DND-41 (cell line): ENCODE data around the gene GDI1.

ENCODE experiments used
- ATAC-seq: fragments of 200-7000 bp; cut with Tn5 transposase; 3 replicates; pipeline ENCODE4 v1.9.1; 2021; ENCODE audit warnings: low read depth; ENCODE audit not compliant: insufficient read depth
- DNase-seq: peaks from one replicate; pipeline ENCODE4 v3.0.0-alpha.2; 2020
- H2AFZ ChIP-seq: 2 replicates; pipeline ENCODE4 v1.6.0; 2012; ENCODE audit warnings: low read depth, low read length
- H3K27ac ChIP-seq: 2 replicates; pipeline ENCODE4 v1.5.1; 2012; ENCODE audit warnings: low read length, inconsistent platforms
- H3K27me3 ChIP-seq: fragments of 200-600 bp; sonication (generic); 2 replicates; pipeline ENCODE4 v1.6.0; 2012; ENCODE audit warnings: low read length, mild to moderate bottlenecking, inconsistent platforms; ENCODE audit not compliant: insufficient read depth, poor library complexity
- H3K36me3 ChIP-seq: 2 replicates; pipeline ENCODE4 v1.5.1; 2012; ENCODE audit warnings: low read length, inconsistent platforms; ENCODE audit not compliant: insufficient read depth
- H3K4me1 ChIP-seq: 2 replicates; pipeline ENCODE4 v1.5.1; 2012; ENCODE audit warnings: mild to moderate bottlenecking, low read length; ENCODE audit not compliant: insufficient read depth
- H3K4me2 ChIP-seq: 2 replicates; pipeline ENCODE4 v1.6.0; 2012; ENCODE audit warnings: mild to moderate bottlenecking, moderate library complexity, low read length, inconsistent platforms; ENCODE audit not compliant: insufficient read depth
- H3K4me3 ChIP-seq, 2 experiments: fragments of 200-600 bp in 1 of 2; shearing (Covaris generic) in 1 of 2; 2 replicates each; pipeline ENCODE4 v1.5.1; 2012 to 2016; ENCODE audit warnings: inconsistent platforms in 2 of 2, low read length in 2 of 2, mild to moderate bottlenecking in 2 of 2, low read depth in 1 of 2, moderate library complexity in 1 of 2
- H3K79me2 ChIP-seq: 2 replicates; pipeline ENCODE4 v1.6.0; 2012; ENCODE audit warnings: low read length, inconsistent platforms; ENCODE audit not compliant: insufficient read depth
- H3K9ac ChIP-seq: 2 replicates; pipeline ENCODE4 v1.6.0; 2012; ENCODE audit warnings: low read depth, mild to moderate bottlenecking, inconsistent platforms, low read length, moderate library complexity
- H3K9me3 ChIP-seq: 2 replicates; pipeline ENCODE4 v1.5.1; 2012; ENCODE audit warnings: low read length, moderate library complexity, mild to moderate bottlenecking, inconsistent platforms; ENCODE audit not compliant: insufficient read depth, severe bottlenecking
- H4K20me1 ChIP-seq: 2 replicates; pipeline ENCODE4 v1.6.0; 2012; ENCODE audit warnings: low read length; ENCODE audit not compliant: insufficient read depth
- EZH2 ChIP-seq: IDR thresholded peaks from 3 replicates; pipeline ENCODE4 v1.6.1; 2012; ENCODE audit warnings: borderline replicate concordance, low read depth, mild to moderate bottlenecking, moderate library complexity, low read length, inconsistent platforms; ENCODE audit not compliant: severe bottlenecking
- TF ChIP-seq, protein P1 (sequence below): IDR thresholded peaks from 2 replicates; pipeline ENCODE4 v1.5.1; 2012; ENCODE audit warnings: borderline replicate concordance, low read length, moderate library complexity, mild to moderate bottlenecking; ENCODE audit not compliant: poor library complexity, severe bottlenecking; ENCODE audit errors: extremely low read depth

Gene GDI1

DNA sequence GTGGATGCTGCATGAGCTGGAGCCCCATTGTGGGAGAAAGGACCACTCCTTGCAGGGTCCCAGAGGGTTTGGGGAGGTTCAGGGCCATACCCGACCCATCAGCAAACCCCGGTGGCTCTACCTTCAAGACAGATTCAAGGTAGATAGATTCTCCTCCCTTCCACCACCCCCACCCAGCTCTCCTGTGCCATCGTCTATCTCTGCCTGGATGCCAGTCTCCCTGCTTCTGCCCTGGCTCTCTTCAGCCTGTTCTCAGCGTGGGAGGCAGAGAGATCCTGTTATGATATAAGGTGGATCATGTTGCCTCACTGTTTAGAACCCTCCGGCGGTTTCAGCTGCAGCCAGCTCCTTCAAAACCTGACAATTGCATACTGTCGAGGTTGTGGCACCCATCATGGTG is 36.7 kb downstream of the GDI1 start:
- Histone ChIP-seq H3K4me3 (no peak overlapping the region), H4K20me1 (no peaks in the 10 kb centered on the region), H3K9me3 (no peaks in the 10 kb centered on the region), H3K27ac (no peak overlapping the region), H3K79me2 (peaks cover 6% of the 10 kb centered on the region), H2AFZ (no peak overlapping the region), H3K4me1 (peaks cover 18% of the 10 kb centered on the region), H3K4me2 (no peak overlapping the region), H3K36me3 (peaks cover 32% of the 10 kb centered on the region), H3K9ac (no peak overlapping the region), H3K27me3 (no peaks in the 10 kb centered on the region)
- TF ChIP-seq EZH2, result no peak
- TF ChIP-seq, protein P1, sequence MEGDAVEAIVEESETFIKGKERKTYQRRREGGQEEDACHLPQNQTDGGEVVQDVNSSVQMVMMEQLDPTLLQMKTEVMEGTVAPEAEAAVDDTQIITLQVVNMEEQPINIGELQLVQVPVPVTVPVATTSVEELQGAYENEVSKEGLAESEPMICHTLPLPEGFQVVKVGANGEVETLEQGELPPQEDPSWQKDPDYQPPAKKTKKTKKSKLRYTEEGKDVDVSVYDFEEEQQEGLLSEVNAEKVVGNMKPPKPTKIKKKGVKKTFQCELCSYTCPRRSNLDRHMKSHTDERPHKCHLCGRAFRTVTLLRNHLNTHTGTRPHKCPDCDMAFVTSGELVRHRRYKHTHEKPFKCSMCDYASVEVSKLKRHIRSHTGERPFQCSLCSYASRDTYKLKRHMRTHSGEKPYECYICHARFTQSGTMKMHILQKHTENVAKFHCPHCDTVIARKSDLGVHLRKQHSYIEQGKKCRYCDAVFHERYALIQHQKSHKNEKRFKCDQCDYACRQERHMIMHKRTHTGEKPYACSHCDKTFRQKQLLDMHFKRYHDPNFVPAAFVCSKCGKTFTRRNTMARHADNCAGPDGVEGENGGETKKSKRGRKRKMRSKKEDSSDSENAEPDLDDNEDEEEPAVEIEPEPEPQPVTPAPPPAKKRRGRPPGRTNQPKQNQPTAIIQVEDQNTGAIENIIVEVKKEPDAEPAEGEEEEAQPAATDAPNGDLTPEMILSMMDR, result no peak
- ATAC-seq (no peak), DNase-seq (no peak)

DNA sequence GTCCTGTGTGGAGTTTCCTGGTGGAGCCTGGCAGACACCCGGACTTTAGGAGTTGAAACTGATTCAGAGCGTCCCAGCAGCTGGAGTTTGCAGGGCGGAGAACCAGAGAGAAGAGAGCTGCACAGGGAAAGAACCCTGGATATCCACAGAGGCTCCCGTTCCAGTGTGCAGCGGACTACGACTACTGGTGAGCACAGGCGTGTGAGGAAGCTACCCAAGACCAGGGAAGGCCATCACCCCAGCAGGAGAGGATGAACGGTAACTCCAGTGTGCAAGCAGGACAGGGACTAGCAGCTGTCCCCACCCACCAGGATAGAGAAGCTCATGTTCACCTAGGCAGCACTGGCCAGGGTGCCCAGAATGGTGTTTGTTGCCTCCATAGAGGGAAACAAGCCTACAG is 39.9 kb downstream of the GDI1 start:
- Histone ChIP-seq H3K9ac (no peak overlapping the region), H3K79me2 (peaks cover 6% of the 10 kb centered on the region), H3K4me1 (peaks cover 27% of the 10 kb centered on the region), H3K4me2 (no peak overlapping the region), H4K20me1 (no peaks in the 10 kb centered on the region), H3K27ac (no peak overlapping the region), H3K4me3 (no peak overlapping the region), H2AFZ (no peak overlapping the region), H3K36me3 (peaks cover under 1% of the 10 kb centered on the region; the same call in 1 of the 2 replicates), H3K27me3 (no peaks in the 10 kb centered on the region), H3K9me3 (no peaks in the 10 kb centered on the region)
- ATAC-seq, result no peak
- TF ChIP-seq, protein P1, result no peak
- TF ChIP-seq EZH2, result no peak
- DNase-seq, result no peak

DNA sequence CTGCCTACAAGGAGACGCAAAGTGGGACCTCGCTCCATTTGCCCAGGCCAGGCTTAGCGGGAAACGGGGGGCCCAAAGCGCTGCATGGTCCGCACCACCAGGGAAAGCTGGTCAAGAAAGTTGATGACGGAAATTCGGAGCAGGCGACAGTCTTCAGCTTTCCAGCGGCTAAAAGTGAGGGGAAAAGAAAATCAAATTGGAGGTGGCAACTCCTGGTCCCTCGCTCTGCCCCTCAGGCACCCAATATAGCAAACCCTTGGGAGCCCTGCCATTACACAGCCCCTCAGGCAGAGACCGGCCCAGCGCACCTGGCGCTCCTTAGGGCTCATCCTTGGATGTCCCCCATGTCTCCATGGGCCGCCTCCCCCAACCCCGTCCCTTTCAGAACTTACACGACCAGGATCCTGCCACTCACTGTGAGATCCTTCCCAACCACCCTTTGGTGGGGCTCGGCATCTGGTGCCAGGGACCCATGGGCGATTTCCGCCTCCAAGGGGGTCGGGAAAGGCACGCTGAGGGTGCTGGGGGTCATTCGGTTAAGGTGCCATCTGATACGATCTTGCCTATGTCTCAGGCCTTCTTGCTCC is 41.0 kb downstream of the GDI1 start:
- no peak for ATAC-seq
- Histone ChIP-seq H3K4me3 (peak overlapping the region; percentile 39 to 73; a peak in 3 of 4 replicates), H4K20me1 (no peaks in the 10 kb centered on the region), H3K79me2 (peaks cover 6% of the 10 kb centered on the region), H3K4me2 (peak overlapping the region; percentile 95), H3K9me3 (no peaks in the 10 kb centered on the region), H2AFZ (no peak overlapping the region; the same call in 1 of the 2 replicates), H3K36me3 (no peaks in the 10 kb centered on the region), H3K27ac (peak overlapping the region; percentile 93; the same call in 1 of the 2 replicates), H3K9ac (peak overlapping the region; percentile 80), H3K27me3 (no peaks in the 10 kb centered on the region), H3K4me1 (peaks cover 27% of the 10 kb centered on the region)
- TF ChIP-seq EZH2, result no peak
- TF ChIP-seq, protein P1, result no peak
- DNase-seq, result no peak
